ENCODE results near the gene ELAPOR2. TPM values are rescaled to one million over a fixed set of nuclear protein-coding genes. Genes with fewer than 3 reads are reported as not detected.
"Not testable (repeated sequence)": the region's sequence is repeated elsewhere in the genome, so short reads cannot be mapped to it uniquely, and the experiment has no call there.

Gene ELAPOR2
- total RNA-seq (2014; rRNA removed; shearing (Covaris generic); ENCODE audit: low replicate concordance) = not detected in 2 replicates

GRCh38 chr7:87059525-87060287 lies at the start of gene ELAPOR2:
Gene ELAPOR2 (minus strand): TSS chr7:87059654. CDS start chr7:87059513, 141 bp downstream.
- no peaks in the 10 kb centered on the region for H3K27me3 ChIP-seq
- H3K36me3 ChIP-seq = no peaks in the 10 kb centered on the region
- H3K4me3 ChIP-seq = peak within 1 kb of the TSS; percentile 40
- no peaks in the 10 kb centered on the region for H3K9me3 ChIP-seq
- DNase-seq = peak; percentile 64

DNA sequence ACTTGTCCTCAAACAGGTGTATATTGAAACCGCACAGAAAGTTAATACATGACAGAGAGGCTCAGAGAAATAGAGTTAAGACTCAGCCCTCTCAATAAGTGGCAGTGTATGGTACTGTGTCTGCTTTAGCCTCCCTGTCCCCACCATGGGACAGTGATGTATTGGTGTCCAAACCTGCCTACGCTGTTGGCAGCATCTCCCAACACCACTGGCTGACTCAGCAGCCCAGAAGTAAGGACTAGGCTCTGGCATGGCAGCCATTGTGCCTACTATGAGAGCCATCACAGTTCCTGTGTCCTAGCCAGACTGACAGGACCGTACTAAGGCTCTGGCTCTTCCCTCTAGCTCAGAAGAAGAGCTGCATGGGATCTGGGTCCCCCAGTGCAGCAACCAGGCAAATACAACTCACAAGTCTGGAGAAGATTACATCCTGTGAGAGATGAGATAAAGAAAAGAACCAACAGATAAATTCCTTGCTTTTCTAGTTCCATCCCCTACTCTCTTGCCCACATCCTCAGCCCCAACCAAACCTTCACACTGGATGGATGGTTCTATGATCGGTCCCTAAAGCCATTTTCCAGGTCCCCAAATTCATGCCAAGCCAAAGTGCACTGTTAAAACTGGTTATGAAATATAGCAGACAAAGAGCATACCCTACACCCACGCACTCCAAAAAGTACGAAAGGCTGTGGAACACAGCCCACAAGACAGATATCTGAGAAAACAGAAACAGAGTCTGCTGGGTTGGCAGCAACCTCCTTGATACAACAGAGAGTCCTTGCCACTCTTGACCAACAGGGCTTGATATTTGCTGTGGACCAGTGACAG lies 48.7 kb upstream of the ELAPOR2 start:
- DNase-seq = no peak
- no peaks in the 10 kb centered on the region for H3K27me3 ChIP-seq
- no peaks in the 10 kb centered on the region for H3K36me3 ChIP-seq
- no peaks in the 10 kb centered on the region for H3K9me3 ChIP-seq
- no peak overlapping the region for H3K4me3 ChIP-seq

DNA sequence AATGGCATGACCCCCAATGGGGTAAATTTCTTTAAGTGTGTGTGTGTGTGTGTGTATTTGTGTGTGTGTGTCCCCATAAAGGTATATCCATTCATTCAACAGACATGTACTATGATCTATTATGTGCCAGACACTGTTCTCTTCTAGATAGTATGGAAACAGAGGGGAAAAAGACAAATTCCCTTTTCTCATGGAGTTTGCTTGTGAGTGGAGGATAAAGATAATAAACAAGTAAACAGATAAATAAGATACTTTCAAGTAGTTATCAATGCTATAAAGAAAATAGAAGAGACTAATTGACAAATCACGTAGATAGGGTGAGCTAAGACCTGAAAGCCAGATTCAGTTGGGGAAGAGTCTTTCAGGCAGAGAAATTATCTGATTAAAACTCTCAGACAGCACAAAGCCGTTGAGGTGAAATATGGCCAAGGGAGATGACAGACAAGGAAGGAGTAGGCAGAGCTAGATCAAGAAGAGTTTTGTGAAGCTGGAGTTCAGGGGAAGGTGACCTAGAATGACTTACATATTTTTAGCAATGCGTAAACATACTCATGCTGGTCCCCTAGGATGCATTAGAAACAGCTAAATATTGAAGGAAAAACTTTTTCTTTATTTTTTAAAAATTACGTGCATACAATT lies 47.6 kb upstream of the ELAPOR2 start:
- Histone ChIP-seq H3K27me3 (no peaks in the 10 kb centered on the region), H3K36me3 (no peaks in the 10 kb centered on the region), H3K9me3 (no peaks in the 10 kb centered on the region), H3K4me3 (no peak overlapping the region)
- DNase-seq = no peak

GRCh38 chr7:87105401-87105800 lies 45.9 kb upstream of the ELAPOR2 start:
- Histone ChIP-seq H3K9me3 (no peaks in the 10 kb centered on the region), H3K4me3 (no peak overlapping the region), H3K36me3 (no peaks in the 10 kb centered on the region), H3K27me3 (no peaks in the 10 kb centered on the region)
- no peak for DNase-seq

DNA sequence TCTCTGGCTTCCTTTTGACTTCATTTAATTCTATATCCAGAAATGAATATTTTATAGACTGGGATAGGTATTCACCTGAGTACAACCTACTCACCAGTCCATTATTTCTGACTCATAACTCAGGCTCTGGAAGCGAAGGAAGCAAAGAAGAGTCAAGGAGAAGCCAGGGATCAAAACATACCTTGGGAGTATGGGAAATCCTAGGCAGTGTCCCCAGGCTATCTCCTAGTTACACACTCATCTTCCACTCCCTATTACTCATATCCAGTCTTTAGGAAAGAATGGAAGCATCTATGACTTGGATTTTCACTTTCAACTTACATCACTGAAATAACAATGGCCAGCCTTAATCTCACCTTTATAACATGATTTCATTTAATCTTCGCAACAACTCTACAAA lies 40.9 kb upstream of the ELAPOR2 start:
- Histone ChIP-seq H3K27me3 (no peaks in the 10 kb centered on the region), H3K9me3 (no peaks in the 10 kb centered on the region), H3K36me3 (no peaks in the 10 kb centered on the region), H3K4me3 (no peak overlapping the region)
- no peak for DNase-seq

GRCh38 chr7:87097375-87097774 lies 37.9 kb upstream of the ELAPOR2 start:
- H3K36me3 ChIP-seq, H3K27me3 ChIP-seq, H3K4me3 ChIP-seq, DNase-seq, H3K9me3 ChIP-seq: not testable (repeated sequence)

GRCh38 chr7:87094322-87094721 lies 34.9 kb upstream of the ELAPOR2 start:
- Histone ChIP-seq H3K36me3 (no peaks in the 10 kb centered on the region), H3K27me3 (no peaks in the 10 kb centered on the region), H3K9me3 (no peaks in the 10 kb centered on the region), H3K4me3 (no peak overlapping the region)
- DNase-seq = no peak

DNA sequence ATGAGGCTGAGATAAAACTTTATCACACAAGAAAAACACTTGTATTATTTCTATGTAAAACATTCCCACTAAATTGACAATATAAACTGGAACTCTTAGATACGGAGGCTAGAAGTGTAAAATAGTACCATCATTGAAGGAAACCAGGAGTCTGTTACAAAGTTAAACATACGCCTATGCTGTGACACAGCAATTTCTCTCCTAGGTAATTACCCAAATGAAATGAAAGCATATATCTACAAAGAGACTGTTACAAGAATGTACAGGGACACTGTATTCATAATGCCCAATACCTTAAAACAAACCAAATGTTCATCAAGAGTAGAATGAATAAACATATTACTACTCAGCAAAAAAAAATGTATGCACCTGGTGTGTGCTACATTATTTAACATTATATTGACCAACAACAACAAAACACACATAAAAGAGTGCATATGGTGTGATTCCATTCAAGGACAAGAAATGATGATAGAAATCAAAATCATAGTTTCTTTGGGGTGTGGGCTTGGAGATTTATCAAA lies 33.2 kb upstream of the ELAPOR2 start:
- DNase-seq = no peak
- H3K4me3 ChIP-seq = no peak overlapping the region
- no peaks in the 10 kb centered on the region for H3K27me3 ChIP-seq
- H3K36me3 ChIP-seq = no peaks in the 10 kb centered on the region
- H3K9me3 ChIP-seq = no peaks in the 10 kb centered on the region

- Histone ChIP-seq H3K4me3 (no peak overlapping the region), H3K9me3 (no peaks in the 10 kb centered on the region), H3K36me3 (no peaks in the 10 kb centered on the region), H3K27me3 (no peaks in the 10 kb centered on the region)
- no peak for DNase-seq
Observed at GRCh38 chr7:87091487-87092066, 32.1 kb upstream of the ELAPOR2 start.

GRCh38 chr7:87083865-87084519 lies 24.5 kb upstream of the ELAPOR2 start:
- Histone ChIP-seq H3K27me3 (no peaks in the 10 kb centered on the region), H3K36me3 (no peaks in the 10 kb centered on the region), H3K9me3 (no peaks in the 10 kb centered on the region), H3K4me3 (no peak overlapping the region)
- DNase-seq = peak; percentile 30

DNA sequence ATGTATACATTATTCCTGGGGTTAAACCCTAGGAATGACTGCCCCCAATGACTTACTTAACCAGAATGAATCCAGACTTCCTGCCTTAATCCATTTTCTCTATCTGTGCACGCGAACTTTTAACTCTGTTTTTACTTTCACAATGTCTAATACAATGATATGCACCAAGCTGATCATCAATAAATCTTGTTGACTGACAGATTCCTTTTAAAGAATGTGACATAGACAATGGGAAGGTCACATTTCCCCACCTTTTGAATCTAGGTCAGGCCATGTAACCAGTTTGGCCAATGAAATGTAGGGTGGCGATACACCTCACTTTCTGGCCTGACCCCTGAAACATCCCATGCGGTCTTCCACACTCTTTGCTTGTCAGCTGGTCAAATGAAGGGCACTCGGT lies 23.2 kb upstream of the ELAPOR2 start:
- no peak for DNase-seq
- no peaks in the 10 kb centered on the region for H3K27me3 ChIP-seq
- H3K36me3 ChIP-seq = no peaks in the 10 kb centered on the region
- H3K4me3 ChIP-seq = no peak overlapping the region
- H3K9me3 ChIP-seq = no peaks in the 10 kb centered on the region

GRCh38 chr7:87075671-87076404 lies 16.4 kb upstream of the ELAPOR2 start:
- Histone ChIP-seq H3K9me3 (no peaks in the 10 kb centered on the region), H3K27me3 (no peaks in the 10 kb centered on the region), H3K36me3 (no peaks in the 10 kb centered on the region), H3K4me3 (no peak overlapping the region)
- no peak for DNase-seq

- Histone ChIP-seq H3K36me3 (no peaks in the 10 kb centered on the region), H3K4me3 (no peak overlapping the region), H3K9me3 (no peaks in the 10 kb centered on the region), H3K27me3 (no peaks in the 10 kb centered on the region)
- DNase-seq = no peak
Observed at GRCh38 chr7:87067788-87068187, 8.3 kb upstream of the ELAPOR2 start.

GRCh38 chr7:87060288-87060537 lies 759 bp upstream of the ELAPOR2 start:
- Histone ChIP-seq H3K36me3 (no peaks in the 10 kb centered on the region), H3K27me3 (no peaks in the 10 kb centered on the region), H3K4me3 (no peak overlapping the region), H3K9me3 (no peaks in the 10 kb centered on the region)
- no peak for DNase-seq

- H3K27me3 ChIP-seq = no peaks in the 10 kb centered on the region
- no peaks in the 10 kb centered on the region for H3K9me3 ChIP-seq
- DNase-seq = no peak
- H3K36me3 ChIP-seq = no peaks in the 10 kb centered on the region
- no peak overlapping the region for H3K4me3 ChIP-seq
Observed at GRCh38 chr7:87058744-87059524, 520 bp downstream of the ELAPOR2 start.
